Measurements from ENCODE around the gene SYNGR3. TPM values are rescaled to one million over a fixed set of nuclear protein-coding genes. Genes with fewer than 3 reads are reported as not detected.

Gene SYNGR3
- total and polyA plus RNA-seq, 2 of the 13 experiments (the other 11 are each of a cell fraction or from before 2014, with no cell fraction given): 0.97 to 5.7 TPM

DNA sequence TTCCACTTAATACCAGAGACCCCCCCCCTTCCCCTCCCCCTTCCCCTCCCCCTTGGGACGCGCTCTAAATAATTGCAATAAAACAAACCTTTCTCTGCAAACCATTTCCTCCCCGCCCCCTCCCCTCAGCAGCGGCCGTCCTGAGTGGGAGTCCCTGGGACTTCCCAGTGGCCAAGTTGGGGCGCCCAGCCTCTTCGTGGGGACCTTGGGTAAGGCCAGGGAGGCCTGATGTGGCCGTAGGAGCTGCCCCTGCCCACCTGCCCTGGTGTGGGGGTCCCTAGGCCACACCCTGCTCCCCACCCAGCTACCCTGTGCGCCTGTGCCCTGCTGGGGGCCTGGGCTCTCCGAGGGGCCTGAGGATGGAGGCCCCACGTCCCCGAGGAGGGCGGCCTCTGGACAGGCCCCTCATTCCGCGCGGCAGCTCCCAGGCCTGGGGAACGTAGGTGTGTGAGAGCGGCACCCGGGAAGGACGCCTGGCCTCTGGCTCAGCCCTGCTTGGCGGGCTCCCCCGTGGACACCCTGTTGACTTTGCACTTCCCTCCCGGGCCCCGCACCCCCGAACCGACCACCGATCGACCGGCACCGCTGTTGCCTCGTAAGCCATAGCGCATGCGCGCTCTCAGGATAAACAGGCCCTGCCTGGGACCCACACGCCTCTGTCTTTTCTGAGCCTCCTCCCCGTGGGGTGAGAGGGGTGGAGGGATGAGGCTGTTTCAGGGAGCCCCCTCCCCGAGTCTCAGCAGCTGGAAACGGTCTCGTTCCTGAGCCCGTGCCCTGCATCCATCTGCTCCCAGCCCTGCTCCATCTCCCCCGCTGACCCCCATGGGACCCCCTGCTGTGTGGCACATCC, 48.8 kb downstream of the SYNGR3 start (continued):
- no peak for TF ChIP-seq ZFP37 (CRISPR knock-in tag; IDR thresholded peaks at IDR 0.05; ENCODE audit: borderline replicate concordance)
- TF ChIP-seq, protein P1, sequence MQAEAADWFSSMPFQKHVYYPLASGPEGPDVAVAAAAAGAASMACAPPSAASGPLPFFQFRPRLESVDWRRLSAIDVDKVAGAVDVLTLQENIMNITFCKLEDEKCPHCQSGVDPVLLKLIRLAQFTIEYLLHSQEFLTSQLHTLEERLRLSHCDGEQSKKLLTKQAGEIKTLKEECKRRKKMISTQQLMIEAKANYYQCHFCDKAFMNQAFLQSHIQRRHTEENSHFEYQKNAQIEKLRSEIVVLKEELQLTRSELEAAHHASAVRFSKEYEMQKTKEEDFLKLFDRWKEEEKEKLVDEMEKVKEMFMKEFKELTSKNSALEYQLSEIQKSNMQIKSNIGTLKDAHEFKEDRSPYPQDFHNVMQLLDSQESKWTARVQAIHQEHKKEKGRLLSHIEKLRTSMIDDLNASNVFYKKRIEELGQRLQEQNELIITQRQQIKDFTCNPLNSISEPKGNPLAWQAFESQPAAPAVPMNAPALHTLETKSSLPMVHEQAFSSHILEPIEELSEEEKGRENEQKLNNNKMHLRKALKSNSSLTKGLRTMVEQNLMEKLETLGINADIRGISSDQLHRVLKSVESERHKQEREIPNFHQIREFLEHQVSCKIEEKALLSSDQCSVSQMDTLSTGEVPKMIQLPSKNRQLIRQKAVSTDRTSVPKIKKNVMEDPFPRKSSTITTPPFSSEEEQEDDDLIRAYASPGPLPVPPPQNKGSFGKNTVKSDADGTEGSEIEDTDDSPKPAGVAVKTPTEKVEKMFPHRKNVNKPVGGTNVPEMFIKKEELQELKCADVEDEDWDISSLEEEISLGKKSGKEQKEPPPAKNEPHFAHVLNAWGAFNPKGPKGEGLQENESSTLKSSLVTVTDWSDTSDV (CRISPR knock-in tag; IDR thresholded peaks at IDR 0.05): no peak
- no peak for TF ChIP-seq PITX1 (CRISPR knock-in tag; IDR thresholded peaks at IDR 0.05)
- no peak; the same call in 1 of the 2 replicates for TF ChIP-seq ZNF607 (CRISPR knock-in tag; IDR thresholded peaks at IDR 0.05; ENCODE audit: borderline replicate concordance)
- TF ChIP-seq, protein P2, sequence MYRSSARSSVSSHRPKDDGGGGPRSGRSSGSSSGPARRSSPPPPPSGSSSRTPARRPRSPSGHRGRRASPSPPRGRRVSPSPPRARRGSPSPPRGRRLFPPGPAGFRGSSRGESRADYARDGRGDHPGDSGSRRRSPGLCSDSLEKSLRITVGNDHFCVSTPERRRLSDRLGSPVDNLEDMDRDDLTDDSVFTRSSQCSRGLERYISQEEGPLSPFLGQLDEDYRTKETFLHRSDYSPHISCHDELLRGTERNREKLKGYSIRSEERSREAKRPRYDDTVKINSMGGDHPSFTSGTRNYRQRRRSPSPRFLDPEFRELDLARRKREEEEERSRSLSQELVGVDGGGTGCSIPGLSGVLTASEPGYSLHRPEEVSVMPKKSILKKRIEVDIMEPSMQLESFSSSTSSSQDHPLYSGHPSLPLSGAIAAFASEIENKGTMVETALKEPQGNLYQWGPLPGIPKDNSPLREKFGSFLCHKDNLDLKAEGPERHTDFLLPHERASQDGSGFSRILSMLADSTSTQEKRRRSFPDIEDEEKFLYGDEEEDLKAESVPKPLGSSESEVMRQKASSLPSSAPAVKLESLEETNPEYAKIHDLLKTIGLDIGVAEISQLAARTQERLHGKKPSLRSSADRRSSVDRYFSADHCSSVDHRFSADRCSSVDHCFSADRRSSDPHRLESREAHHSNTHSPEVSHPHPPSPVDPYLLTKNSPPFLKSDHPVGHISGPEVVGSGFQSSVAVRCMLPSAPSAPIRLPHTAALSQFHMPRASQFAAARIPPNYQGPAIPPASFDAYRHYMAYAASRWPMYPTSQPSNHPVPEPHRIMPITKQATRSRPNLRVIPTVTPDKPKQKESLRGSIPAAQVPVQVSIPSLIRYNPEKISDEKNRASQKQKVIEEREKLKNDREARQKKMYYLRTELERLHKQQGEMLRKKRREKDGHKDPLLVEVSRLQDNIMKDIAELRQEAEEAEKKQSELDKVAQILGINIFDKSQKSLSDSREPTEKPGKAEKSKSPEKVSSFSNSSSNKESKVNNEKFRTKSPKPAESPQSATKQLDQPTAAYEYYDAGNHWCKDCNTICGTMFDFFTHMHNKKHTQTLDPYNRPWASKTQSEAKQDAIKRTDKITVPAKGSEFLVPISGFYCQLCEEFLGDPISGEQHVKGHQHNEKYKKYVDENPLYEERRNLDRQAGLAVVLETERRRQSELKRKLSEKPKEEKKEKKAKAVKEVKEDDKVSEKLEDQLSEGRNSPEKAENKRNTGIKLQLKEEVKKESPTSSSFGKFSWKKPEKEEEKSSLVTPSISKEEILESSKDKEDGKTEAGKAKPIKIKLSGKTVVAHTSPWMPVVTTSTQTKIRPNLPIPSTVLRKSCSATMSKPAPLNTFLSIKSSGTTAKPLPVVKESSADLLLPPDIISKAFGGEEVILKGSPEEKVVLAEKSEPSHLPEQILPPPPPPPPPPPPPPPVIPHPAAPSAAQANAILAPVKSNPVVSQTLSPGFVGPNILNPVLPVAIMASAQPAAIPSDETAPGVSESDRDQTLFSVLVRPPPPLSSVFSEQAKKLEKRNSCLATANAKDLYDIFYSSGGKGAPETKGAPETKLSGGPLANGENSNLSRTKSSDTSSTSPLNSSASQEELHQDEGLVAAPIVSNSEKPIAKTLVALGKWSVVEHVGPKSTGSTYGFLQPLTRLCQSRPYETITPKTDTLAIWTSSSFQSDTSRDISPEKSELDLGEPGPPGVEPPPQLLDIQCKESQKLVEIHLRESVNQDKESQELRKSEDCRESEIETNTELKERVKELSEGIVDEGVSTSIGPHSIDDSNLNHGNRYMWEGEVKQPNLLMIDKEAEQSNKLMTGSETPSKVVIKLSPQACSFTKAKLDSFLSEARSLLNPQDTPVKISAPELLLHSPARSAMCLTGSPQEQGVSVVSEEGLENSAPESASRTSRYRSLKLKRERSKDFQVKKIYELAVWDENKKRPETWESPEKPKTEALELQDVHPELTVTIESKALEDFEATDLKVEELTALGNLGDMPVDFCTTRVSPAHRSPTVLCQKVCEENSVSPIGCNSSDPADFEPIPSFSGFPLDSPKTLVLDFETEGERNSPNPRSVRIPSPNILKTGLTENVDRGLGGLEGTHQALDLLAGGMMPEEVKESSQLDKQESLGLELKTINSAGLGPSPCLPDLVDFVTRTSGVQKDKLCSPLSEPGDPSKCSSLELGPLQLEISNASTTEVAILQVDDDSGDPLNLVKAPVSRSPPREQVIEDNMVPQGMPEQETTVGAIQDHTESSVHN (CRISPR knock-in tag; IDR thresholded peaks at IDR 0.05): 0 out of 2 replicates have a peak, but pooled peaks have one; percentile 2
- TF ChIP-seq, protein P3, sequence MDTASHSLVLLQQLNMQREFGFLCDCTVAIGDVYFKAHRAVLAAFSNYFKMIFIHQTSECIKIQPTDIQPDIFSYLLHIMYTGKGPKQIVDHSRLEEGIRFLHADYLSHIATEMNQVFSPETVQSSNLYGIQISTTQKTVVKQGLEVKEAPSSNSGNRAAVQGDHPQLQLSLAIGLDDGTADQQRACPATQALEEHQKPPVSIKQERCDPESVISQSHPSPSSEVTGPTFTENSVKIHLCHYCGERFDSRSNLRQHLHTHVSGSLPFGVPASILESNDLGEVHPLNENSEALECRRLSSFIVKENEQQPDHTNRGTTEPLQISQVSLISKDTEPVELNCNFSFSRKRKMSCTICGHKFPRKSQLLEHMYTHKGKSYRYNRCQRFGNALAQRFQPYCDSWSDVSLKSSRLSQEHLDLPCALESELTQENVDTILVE (CRISPR knock-in tag; IDR thresholded peaks at IDR 0.05): no peak
- TF ChIP-seq, protein P4, sequence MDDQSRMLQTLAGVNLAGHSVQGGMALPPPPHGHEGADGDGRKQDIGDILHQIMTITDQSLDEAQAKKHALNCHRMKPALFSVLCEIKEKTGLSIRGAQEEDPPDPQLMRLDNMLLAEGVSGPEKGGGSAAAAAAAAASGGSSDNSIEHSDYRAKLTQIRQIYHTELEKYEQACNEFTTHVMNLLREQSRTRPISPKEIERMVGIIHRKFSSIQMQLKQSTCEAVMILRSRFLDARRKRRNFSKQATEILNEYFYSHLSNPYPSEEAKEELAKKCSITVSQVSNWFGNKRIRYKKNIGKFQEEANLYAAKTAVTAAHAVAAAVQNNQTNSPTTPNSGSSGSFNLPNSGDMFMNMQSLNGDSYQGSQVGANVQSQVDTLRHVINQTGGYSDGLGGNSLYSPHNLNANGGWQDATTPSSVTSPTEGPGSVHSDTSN (CRISPR knock-in tag; IDR thresholded peaks at IDR 0.05; ENCODE audit: borderline replicate concordance): no peak
- no peak for TF ChIP-seq GPN1 (CRISPR knock-in tag; IDR thresholded peaks at IDR 0.05; ENCODE audit: borderline replicate concordance)
- TF ChIP-seq, protein P5, sequence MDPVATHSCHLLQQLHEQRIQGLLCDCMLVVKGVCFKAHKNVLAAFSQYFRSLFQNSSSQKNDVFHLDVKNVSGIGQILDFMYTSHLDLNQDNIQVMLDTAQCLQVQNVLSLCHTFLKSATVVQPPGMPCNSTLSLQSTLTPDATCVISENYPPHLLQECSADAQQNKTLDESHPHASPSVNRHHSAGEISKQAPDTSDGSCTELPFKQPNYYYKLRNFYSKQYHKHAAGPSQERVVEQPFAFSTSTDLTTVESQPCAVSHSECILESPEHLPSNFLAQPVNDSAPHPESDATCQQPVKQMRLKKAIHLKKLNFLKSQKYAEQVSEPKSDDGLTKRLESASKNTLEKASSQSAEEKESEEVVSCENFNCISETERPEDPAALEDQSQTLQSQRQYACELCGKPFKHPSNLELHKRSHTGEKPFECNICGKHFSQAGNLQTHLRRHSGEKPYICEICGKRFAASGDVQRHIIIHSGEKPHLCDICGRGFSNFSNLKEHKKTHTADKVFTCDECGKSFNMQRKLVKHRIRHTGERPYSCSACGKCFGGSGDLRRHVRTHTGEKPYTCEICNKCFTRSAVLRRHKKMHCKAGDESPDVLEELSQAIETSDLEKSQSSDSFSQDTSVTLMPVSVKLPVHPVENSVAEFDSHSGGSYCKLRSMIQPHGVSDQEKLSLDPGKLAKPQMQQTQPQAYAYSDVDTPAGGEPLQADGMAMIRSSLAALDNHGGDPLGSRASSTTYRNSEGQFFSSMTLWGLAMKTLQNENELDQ (CRISPR knock-in tag; IDR thresholded peaks at IDR 0.05; ENCODE audit: borderline replicate concordance): no peak
- TF ChIP-seq SMAD1 (CRISPR knock-in tag; IDR thresholded peaks at IDR 0.05; ENCODE audit: borderline replicate concordance, low read depth): 0 out of 2 replicates have a peak, but pooled peaks have one; percentile 6
- peak; percentile 66; the same call in 1 of the 2 replicates for TF ChIP-seq HES4 (CRISPR knock-in tag; IDR thresholded peaks at IDR 0.05; ENCODE audit: borderline replicate concordance)

All from HepG2 (cell line).